ENCODE data around the gene LMO1.

LMO1 gene

DNA sequence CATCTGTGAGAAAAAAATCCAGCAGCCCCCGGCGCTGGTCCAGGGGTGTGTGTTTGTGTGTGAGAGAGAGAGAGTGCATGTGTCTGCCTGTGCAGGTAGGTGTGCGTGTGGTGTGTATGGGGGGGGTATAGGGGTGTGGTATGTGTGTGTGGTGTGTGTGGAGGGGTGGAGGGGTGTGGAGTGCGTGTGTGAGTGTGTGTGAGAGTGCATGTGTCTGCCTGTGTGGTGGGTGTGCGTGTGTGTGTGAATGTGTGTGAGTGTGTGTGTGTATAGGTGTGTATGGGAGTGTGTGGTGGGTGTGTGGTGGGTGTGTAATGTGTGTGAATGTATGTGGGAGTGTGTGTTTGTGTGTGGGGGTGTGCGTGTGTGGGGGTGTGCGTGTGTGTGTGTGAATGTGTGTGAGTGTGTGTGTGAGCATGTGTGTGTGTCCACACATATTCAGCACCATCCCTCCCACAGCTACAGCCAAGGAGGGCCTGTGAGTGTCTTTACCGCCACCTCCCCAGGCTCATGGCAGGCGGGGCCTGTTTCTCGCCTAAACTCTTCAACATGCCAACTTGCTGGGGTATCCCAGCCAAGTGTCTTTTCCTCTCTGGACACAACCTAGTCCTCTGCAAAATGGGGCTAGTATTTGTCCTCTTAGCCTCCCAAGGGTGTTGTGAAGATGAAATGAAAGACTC is 11.9 kb downstream of the LMO1 start:
- DNase-seq (ENCODE audit: low read depth, low spot score) = no peak
- H3K36me3 ChIP-seq (ENCODE audit: insufficient read depth, insufficient read length, low read length) = no peaks in the 10 kb centered on the region
- H3K27me3 ChIP-seq (ENCODE audit: insufficient read depth, insufficient read length) = no peaks in the 10 kb centered on the region
- H3K4me3 ChIP-seq (ENCODE audit: insufficient read length, low read depth) = no peak overlapping the region
- TF ChIP-seq SUZ12 (IDR thresholded peaks at IDR 0.05; ENCODE audit: extremely low read depth, insufficient read depth, insufficient read length) = no peak
- TF ChIP-seq ZNF274 (IDR thresholded peaks at IDR 0.05; ENCODE audit: low read depth, low read length) = no peak
- no peak for TF ChIP-seq YY1 (IDR thresholded peaks at IDR 0.05; ENCODE audit: insufficient read depth, insufficient read length)
- peaks cover 2% of the 10 kb centered on the region for H3K4me1 ChIP-seq (ENCODE audit: insufficient read depth, insufficient read length)
- no peaks in the 10 kb centered on the region for H3K9me3 ChIP-seq (ENCODE audit: insufficient read depth, low read length)
- H3K9ac ChIP-seq (ENCODE audit: insufficient read length, low read depth) = no peak overlapping the region

DNA sequence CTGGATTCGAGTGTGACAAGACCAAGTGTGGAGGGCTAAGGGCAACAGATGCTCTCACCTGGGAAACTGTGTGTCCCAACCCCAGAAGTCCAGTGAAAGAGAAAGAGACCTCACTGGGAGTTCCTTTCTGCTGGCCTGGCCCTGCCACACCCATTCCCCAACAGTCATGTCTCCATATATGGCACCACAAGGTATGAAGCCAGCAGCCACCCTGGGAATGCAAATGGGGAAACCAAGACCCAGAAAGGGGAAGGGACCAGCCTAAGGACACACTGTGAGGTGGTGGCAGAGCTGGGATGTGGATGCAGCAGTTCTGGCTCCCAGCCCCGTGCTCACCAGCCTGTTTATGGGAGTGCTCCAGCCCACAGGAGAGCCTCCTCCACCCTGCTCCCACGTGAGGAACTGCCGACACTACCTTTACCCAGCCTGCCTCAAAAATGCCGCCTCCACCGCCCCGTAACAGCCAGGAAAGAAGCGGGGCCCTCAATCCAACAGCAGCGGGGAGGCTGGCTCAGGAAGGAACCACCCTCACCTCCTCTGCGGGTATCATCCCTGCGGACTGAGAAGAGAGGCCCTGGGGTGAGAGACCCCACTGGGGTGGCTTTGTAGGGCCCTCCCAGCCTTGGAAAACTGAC is 12.6 kb downstream of the LMO1 start:
- H3K27me3 ChIP-seq (ENCODE audit: insufficient read depth, insufficient read length) = no peaks in the 10 kb centered on the region
- TF ChIP-seq YY1 (IDR thresholded peaks at IDR 0.05; ENCODE audit: insufficient read depth, insufficient read length) (no peak), SUZ12 (IDR thresholded peaks at IDR 0.05; ENCODE audit: extremely low read depth, insufficient read depth, insufficient read length) (no peak), ZNF274 (IDR thresholded peaks at IDR 0.05; ENCODE audit: low read depth, low read length) (no peak)
- no peak for DNase-seq (ENCODE audit: low read depth, low spot score)
- H3K36me3 ChIP-seq (ENCODE audit: insufficient read depth, insufficient read length, low read length) = no peaks in the 10 kb centered on the region
- no peak overlapping the region for H3K4me3 ChIP-seq (ENCODE audit: insufficient read length, low read depth)
- no peaks in the 10 kb centered on the region for H3K9me3 ChIP-seq (ENCODE audit: insufficient read depth, low read length)
- no peak overlapping the region for H3K9ac ChIP-seq (ENCODE audit: insufficient read length, low read depth)
- H3K4me1 ChIP-seq (ENCODE audit: insufficient read depth, insufficient read length) = peaks cover 2% of the 10 kb centered on the region

DNA sequence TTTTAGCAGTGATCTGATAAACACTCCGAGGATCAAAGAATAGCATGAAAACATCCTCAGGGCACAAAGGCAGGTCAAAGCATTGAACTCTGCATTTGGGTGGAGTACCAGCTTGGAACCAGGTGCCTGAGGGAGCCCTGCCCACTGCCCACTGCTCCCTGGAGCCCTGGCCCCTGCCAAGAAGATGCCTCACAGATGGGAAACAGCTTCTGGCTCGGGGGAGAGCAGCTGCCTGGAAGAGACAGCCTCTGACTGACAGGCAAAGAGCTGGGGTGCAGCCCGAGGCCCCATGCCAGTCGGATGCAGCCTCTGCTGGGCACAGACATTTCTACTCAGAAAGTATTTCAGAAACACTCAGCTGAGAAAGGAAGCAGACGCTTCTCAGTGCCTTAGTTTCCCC is 13.2 kb downstream of the LMO1 start:
- no peak for DNase-seq (ENCODE audit: low read depth, low spot score)

DNA sequence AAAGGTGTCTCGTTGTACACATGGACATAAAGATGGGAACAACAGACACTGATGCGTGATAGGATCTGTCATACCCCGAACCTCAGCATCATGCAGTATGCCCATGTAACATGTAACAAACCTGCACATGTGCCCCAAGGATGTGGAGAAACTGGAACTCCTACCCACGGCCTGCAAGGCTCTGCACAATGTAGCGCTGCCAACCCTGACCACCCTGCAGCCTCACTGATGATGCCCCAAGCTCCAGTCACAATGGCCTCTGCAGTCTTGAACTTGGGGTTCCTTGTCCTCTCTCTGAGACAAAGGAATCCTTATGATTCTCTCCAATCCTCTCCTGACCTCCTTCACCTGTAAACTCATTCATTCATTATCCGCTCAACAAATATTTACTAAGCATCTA is 14.2 kb downstream of the LMO1 start:
- H3K9ac ChIP-seq (ENCODE audit: insufficient read length, low read depth) = no peak overlapping the region
- no peak for DNase-seq (ENCODE audit: low read depth, low spot score)
- H3K27me3 ChIP-seq (ENCODE audit: insufficient read depth, insufficient read length) = no peaks in the 10 kb centered on the region
- TF ChIP-seq YY1 (IDR thresholded peaks at IDR 0.05; ENCODE audit: insufficient read depth, insufficient read length) (no peak), ZNF274 (IDR thresholded peaks at IDR 0.05; ENCODE audit: low read depth, low read length) (no peak), SUZ12 (IDR thresholded peaks at IDR 0.05; ENCODE audit: extremely low read depth, insufficient read depth, insufficient read length) (no peak)
- 0 out of 2 replicates have a peak, but pooled peaks cover 5% of the 10 kb centered on the region for H3K9me3 ChIP-seq (ENCODE audit: insufficient read depth, low read length)
- peaks cover 2% of the 10 kb centered on the region for H3K4me1 ChIP-seq (ENCODE audit: insufficient read depth, insufficient read length)
- H3K36me3 ChIP-seq (ENCODE audit: insufficient read depth, insufficient read length, low read length) = no peaks in the 10 kb centered on the region
- H3K4me3 ChIP-seq (ENCODE audit: insufficient read length, low read depth) = no peak overlapping the region

More for the DNA sequence above, 13.2 kb downstream of the LMO1 start:
- Histone ChIP-seq H3K4me3 (ENCODE audit: insufficient read length, low read depth) (no peak overlapping the region), H3K9me3 (ENCODE audit: insufficient read depth, low read length) (0 out of 2 replicates have a peak, but pooled peaks cover 5% of the 10 kb centered on the region), H3K27me3 (ENCODE audit: insufficient read depth, insufficient read length) (no peaks in the 10 kb centered on the region), H3K9ac (ENCODE audit: insufficient read length, low read depth) (no peak overlapping the region), H3K4me1 (ENCODE audit: insufficient read depth, insufficient read length) (peaks cover 2% of the 10 kb centered on the region), H3K36me3 (ENCODE audit: insufficient read depth, insufficient read length, low read length) (no peaks in the 10 kb centered on the region)
- TF ChIP-seq SUZ12 (IDR thresholded peaks at IDR 0.05; ENCODE audit: extremely low read depth, insufficient read depth, insufficient read length) = no peak
- no peak for TF ChIP-seq YY1 (IDR thresholded peaks at IDR 0.05; ENCODE audit: insufficient read depth, insufficient read length)
- TF ChIP-seq ZNF274 (IDR thresholded peaks at IDR 0.05; ENCODE audit: low read depth, low read length) = no peak

DNA sequence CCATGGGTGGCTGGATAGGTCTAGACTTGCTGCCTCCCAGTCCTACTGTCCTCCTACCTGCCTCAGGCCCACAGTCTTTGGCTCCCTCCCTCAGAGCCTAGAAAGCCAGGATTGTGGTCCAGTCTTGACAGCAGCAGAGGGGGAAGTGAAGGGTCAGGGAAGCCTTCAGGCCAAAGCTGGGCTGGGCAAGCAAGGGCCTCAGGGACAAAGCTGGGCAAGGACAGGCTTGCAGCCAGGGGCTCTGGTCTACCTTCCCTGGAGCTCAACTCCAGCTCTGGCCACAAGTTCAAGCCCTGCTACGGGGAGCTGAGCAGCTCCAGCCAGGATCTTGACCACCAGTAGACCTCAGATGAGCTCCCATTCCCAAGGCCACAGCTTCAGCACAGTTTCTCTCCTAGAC is 14.9 kb downstream of the LMO1 start:
- no peak for DNase-seq (ENCODE audit: low read depth, low spot score)
- TF ChIP-seq ZNF274 (IDR thresholded peaks at IDR 0.05; ENCODE audit: low read depth, low read length) (no peak), SUZ12 (IDR thresholded peaks at IDR 0.05; ENCODE audit: extremely low read depth, insufficient read depth, insufficient read length) (no peak)
- no peaks in the 10 kb centered on the region for H3K36me3 ChIP-seq (ENCODE audit: insufficient read depth, insufficient read length, low read length)

DNA sequence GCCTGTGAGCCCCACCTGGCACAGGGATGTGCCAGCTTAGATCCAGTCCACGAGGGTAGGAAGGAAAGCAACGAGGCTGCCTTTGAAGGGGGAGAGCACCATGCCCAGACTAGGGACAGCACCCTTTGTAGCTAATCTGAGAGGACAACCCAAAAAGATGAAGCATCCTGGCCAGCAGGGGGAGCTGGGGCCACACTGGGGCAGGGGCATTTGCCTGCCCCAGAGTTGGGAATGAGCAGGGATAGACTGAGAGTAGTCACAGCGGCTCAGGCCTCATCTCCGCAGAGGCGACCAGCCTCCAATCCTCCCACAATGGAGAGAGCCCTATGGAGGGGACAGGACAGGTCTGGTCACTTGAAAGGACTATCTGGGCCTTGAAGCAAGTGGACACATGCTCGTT is 16.4 kb downstream of the LMO1 start:
- no peak overlapping the region for H3K4me3 ChIP-seq (ENCODE audit: insufficient read length, low read depth)
- H3K36me3 ChIP-seq (ENCODE audit: insufficient read depth, insufficient read length, low read length) = no peaks in the 10 kb centered on the region
- DNase-seq (ENCODE audit: low read depth, low spot score) = no peak
- peaks cover 10% of the 10 kb centered on the region for H3K4me1 ChIP-seq (ENCODE audit: insufficient read depth, insufficient read length)
- H3K9me3 ChIP-seq (ENCODE audit: insufficient read depth, low read length) = 0 out of 2 replicates have a peak, but pooled peaks cover 5% of the 10 kb centered on the region
- no peak overlapping the region for H3K9ac ChIP-seq (ENCODE audit: insufficient read length, low read depth)
- H3K27me3 ChIP-seq (ENCODE audit: insufficient read depth, insufficient read length) = no peaks in the 10 kb centered on the region
- TF ChIP-seq SUZ12 (IDR thresholded peaks at IDR 0.05; ENCODE audit: extremely low read depth, insufficient read depth, insufficient read length) = no peak
- TF ChIP-seq ZNF274 (IDR thresholded peaks at IDR 0.05; ENCODE audit: low read depth, low read length) = no peak
- no peak for TF ChIP-seq YY1 (IDR thresholded peaks at IDR 0.05; ENCODE audit: insufficient read depth, insufficient read length)

More for the DNA sequence above, 14.9 kb downstream of the LMO1 start:
- no peak overlapping the region for H3K4me3 ChIP-seq (ENCODE audit: insufficient read length, low read depth)
- H3K9me3 ChIP-seq (ENCODE audit: insufficient read depth, low read length) = 0 out of 2 replicates have a peak, but pooled peaks cover 5% of the 10 kb centered on the region
- H3K27me3 ChIP-seq (ENCODE audit: insufficient read depth, insufficient read length) = no peaks in the 10 kb centered on the region
- no peak overlapping the region for H3K9ac ChIP-seq (ENCODE audit: insufficient read length, low read depth)
- H3K4me1 ChIP-seq (ENCODE audit: insufficient read depth, insufficient read length) = peaks cover 2% of the 10 kb centered on the region

DNA sequence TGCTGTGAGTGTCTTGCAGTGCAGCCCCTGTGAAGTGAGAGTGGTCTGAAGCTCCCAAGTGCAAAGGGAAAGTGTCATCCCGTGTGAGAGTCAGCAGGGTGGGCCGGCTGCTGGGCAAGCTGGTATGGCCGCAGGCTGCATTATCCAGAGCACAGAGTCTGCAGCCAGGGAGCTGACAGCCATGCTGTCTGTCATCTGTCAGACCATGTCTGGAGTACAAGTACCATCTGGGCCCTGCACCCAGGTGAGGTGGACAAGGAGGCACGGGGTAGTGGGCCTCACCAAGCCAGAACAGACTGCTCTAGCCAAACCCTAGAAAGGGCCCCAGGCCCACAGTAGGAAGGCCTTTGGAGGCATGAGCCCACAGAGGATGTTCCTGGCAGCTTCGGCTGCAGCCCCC is 20.2 kb downstream of the LMO1 start:
- H3K27me3 ChIP-seq (ENCODE audit: insufficient read depth, insufficient read length) = no peaks in the 10 kb centered on the region
- H3K9me3 ChIP-seq (ENCODE audit: insufficient read depth, low read length) = peaks cover 10% of the 10 kb centered on the region; the same call in 1 of the 2 replicates
- no peak for DNase-seq (ENCODE audit: low read depth, low spot score)
- peaks cover 10% of the 10 kb centered on the region for H3K4me1 ChIP-seq (ENCODE audit: insufficient read depth, insufficient read length)
- H3K4me3 ChIP-seq (ENCODE audit: insufficient read length, low read depth) = no peak overlapping the region
- no peaks in the 10 kb centered on the region for H3K36me3 ChIP-seq (ENCODE audit: insufficient read depth, insufficient read length, low read length)
- peak overlapping the region; percentile 65 for H3K9ac ChIP-seq (ENCODE audit: insufficient read length, low read depth)
- TF ChIP-seq SUZ12 (IDR thresholded peaks at IDR 0.05; ENCODE audit: extremely low read depth, insufficient read depth, insufficient read length) = no peak
- no peak for TF ChIP-seq YY1 (IDR thresholded peaks at IDR 0.05; ENCODE audit: insufficient read depth, insufficient read length)
- no peak for TF ChIP-seq ZNF274 (IDR thresholded peaks at IDR 0.05; ENCODE audit: low read depth, low read length)

Data from NT2/D1 (cell line).